ENCODE results near the gene TAF13.

GRCh38 chr1:109091839-109092193 is 16.0 kb upstream of the TAF13 start:
- TF ChIP-seq KLF16 (IDR thresholded peaks at IDR 0.05) (no peak), ZFX (CRISPR knock-in tag; IDR thresholded peaks at IDR 0.05) (no peak), AFF1 (IDR thresholded peaks at IDR 0.05; ENCODE audit: low read depth in 1 of 2, partially characterized antibody in 2 of 2) (no peak), GATA2 (CRISPR knock-in tag; IDR thresholded peaks at IDR 0.05) (no peak), ZC3H11A (IDR thresholded peaks at IDR 0.05; ENCODE audit: low read depth, low read length) (no peak), USF2 (CRISPR knock-in tag; IDR thresholded peaks at IDR 0.05) (no peak)
